Measurements from ENCODE around the gene SREK1IP1. TPM values are rescaled to one million over a fixed set of nuclear protein-coding genes. Genes with fewer than 3 reads are reported as not detected.
A peak's percentile ranks its signal among the peaks of the same experiment; 100 is the strongest.

The SREK1IP1 gene
- total RNA-seq (2014; rRNA removed; shearing (Covaris generic)): 3.1 and 5.3 TPM in 2 replicates

- DNase-seq (ENCODE audit: low spot score): peak; percentile 92
Measured at GRCh38 chr5:64768358-64769312, at the start of gene SREK1IP1, which contains the start of gene CWC27. SREK1IP1 (minus strand) TSS chr5:64768691; CDS start chr5:64768517, 174 bp downstream. CWC27 (plus strand) TSS chr5:64768930; CDS start chr5:64769147, 217 bp downstream.

- DNase-seq (ENCODE audit: low spot score): peak; percentile 94
Measured at GRCh38 chr5:64818245-64818644, 49.8 kb upstream of the SREK1IP1 start.

- no peak for DNase-seq (ENCODE audit: low spot score)
Measured at GRCh38 chr5:64814073-64814472, 45.6 kb upstream of the SREK1IP1 start.

DNA sequence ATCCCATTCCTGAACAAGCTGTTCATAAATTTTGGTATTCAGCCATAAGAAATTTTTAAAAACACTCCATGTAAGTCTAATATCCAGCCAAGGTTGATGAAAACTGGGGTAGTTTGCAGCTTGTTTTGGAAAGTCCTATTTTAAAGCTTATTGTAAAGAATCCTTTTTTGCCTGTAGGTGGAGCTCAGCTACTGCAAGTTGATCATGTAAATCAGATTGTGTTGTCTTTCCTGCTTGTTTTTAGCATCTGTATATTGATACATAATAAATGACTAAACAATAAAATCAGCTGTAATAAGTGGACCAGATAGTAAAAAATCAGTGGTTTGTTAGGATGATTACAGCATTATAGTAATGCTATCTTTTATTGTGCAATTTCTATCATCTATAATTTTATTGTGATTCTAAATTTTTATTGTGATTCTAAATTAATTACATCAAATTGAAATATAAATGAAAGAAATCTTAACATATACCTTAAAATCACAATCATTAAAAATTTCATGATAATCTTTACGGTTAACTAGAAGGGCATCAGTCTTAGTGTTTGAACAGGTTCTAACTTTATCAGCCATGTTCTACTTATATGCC lies 42.7 kb upstream of the SREK1IP1 start:
- DNase-seq (ENCODE audit: low spot score): peak; percentile 69

DNA sequence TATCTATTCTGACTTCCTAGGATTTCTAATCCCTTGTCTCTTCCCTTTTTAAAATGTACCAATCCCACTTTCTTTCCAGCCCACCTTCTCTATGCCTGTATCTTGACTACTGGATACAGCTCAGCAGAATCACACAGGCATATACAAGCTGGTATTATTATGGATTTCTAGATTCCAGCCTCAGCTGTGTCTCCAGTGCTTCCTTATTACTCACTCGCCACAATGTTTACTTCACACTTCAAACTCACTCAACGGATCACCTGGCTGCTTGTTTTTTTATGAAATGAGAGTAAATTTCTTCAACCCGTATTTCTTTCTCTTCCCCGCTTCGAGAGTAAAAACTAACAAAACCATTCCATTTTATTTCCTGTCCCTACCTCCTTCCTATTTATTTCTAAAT lies 39.0 kb upstream of the SREK1IP1 start:
- no peak for DNase-seq (ENCODE audit: low spot score)

DNA sequence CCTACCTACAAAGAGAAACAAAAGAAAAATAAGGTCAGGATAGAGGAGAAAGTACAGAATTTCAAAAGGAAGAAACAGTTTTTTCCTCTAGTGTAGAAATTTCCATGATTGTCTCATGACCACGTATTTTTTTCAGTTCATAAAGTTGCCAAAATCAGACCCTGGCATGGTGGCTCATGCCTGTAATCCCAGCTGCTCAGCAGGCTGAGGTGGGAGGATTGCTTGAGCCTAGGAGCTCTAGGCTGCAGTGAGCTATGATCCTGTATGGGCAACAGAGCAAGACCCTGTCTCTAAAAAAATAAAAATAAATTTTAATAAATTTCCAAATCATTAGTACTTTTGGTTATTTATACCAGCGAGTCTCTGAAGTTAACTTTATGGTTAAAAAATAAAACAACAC lies 38.0 kb upstream of the SREK1IP1 start:
- DNase-seq (ENCODE audit: low spot score): no peak

- no peak for DNase-seq (ENCODE audit: low spot score)
Measured at GRCh38 chr5:64800926-64801325, 32.4 kb upstream of the SREK1IP1 start.

GRCh38 chr5:64796301-64796700 lies 27.8 kb upstream of the SREK1IP1 start:
- DNase-seq (ENCODE audit: low spot score): no peak

- peak; percentile 45 for DNase-seq (ENCODE audit: low spot score)
Measured at GRCh38 chr5:64794053-64794770, 25.7 kb upstream of the SREK1IP1 start.

DNA sequence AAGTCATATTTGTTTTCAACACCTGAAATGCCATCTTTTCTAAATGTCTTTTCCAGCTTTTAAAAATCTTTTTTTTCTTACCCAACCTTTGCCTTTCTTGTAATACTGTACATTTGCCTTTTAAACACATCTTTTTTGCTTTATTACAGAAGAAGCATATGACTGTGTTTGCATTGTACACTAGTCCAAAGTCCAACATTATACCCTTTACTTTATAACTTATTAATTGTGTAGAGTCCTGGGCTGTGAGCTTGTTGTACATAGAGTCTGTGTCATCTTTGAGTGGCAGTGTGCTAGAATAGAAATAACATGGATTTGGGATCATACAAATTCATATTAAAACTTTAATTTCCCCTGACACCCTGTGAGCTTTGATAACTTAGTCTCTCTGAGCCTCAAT lies 24.0 kb upstream of the SREK1IP1 start:
- peak; percentile 58 for DNase-seq (ENCODE audit: low spot score)

DNA sequence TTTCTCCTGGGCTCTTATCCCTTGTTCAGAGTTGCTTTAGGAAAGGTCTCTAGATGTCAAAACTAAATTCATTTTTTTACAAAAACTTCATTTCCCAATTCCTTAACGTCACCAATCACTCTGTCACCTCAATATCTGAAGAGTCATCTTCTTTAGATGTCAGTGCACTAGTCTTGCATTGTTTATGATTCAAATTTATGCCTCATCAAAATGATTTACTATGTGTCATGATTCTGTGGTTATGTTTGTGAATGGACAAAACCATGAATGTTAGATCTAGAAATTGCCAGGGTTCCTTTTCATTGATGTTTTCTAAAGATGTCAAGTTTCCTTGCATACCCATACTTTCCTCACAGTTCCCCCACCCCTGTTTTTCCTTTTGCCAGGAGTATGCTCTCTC lies 21.7 kb upstream of the SREK1IP1 start:
- DNase-seq (ENCODE audit: low spot score): no peak

DNA sequence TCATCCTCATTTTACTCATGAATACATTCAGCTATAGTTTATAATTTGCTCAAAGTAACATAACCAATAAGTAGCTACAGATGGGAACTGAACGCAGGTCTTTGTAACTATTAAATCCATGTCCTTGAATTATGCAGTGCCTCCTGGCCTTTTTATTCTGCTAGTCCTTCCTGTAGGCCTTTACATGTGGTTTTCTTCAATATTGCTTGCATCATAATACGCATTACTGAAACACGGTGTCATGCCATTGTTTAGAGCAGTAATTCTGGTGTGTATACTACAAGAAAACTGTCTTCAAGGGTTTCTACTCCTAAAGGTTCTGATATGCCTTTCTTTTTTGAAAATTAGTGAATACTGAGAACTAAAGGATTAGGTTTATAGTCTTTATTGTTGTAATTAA lies 21.0 kb upstream of the SREK1IP1 start:
- DNase-seq (ENCODE audit: low spot score): no peak

- no peak for DNase-seq (ENCODE audit: low spot score)
Measured at GRCh38 chr5:64788156-64788555, 19.7 kb upstream of the SREK1IP1 start.

DNA sequence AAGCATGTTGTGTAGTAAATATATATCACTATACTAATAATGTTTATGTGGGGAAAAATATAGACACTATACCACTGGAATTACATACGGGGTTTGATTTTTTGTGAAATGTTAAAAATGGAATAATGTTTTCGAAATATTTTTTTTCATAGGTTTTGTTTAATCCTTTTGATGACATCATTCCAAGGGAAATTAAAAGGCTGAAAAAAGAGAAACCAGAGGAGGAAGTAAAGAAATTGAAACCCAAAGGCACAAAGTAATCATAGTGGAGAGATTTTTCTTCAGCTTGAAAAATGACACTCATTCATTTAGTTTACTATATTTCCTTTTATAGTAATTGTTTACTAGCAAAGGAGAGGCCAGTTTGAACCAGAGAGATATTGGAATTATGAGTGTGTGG lies 17.9 kb upstream of the SREK1IP1 start:
- no peak for DNase-seq (ENCODE audit: low spot score)

- DNase-seq (ENCODE audit: low spot score): peak; percentile 89
Measured at GRCh38 chr5:64784451-64785025, 16.0 kb upstream of the SREK1IP1 start.

GRCh38 chr5:64775291-64775690 lies 6.8 kb upstream of the SREK1IP1 start:
- no peak for DNase-seq (ENCODE audit: low spot score)

DNA sequence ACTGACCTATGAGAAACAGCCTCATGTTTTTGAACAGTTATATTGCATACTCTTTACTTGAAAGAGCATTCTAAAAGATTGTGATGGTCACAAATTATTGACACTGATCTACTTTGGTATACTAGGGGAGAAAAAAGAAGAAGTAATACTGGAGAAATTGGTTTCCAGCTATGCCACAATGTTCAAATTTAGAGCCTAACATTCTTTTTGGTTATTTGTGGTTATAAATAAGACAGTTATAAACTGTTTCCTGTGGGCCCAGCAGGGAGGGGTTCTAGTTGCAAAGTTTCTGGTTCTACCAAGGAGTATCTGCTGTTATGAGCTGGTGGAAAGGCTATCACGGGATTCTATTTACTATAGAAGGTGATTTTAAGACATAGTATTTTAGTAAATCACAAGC lies 5.0 kb upstream of the SREK1IP1 start:
- DNase-seq (ENCODE audit: low spot score): no peak

DNA sequence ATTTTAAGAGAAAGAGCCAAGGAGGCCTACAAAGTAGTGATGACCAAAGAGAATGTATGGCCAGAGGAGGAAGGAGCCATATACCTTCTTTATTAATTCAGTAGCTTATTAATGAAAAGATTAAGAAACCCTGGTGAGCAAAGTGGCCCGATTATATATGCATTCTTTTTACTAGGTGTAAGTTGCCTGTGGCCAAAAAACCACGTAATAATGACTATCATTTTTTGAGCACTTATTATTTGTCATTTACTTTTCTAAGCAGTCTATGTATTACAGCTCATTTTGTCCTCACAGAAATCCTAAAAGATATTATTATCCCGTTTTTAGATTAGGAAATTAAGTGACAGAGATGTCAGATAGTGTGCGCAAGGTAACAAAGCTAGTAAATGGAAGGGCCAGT lies 3.2 kb upstream of the SREK1IP1 start:
- no peak for DNase-seq (ENCODE audit: low spot score)

DNA sequence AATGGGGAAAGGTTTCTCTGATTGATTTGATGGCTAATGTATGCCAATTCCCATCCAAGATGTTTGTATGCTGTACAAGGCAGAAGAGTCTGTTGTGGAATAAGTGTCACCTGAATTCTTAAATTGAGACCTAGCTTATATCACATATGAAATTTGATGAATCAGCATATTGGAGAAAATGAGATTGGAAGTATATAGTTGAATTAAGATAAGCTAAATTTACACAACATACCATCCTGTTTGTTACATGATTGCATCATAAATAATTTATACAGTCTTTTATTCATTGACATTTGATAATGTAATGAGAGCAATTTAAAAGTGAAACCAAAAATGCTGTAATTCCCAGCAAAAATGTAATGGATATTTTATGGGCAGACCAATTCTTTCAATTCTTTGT lies 1.4 kb upstream of the SREK1IP1 start:
- DNase-seq (ENCODE audit: low spot score): no peak

DNA sequence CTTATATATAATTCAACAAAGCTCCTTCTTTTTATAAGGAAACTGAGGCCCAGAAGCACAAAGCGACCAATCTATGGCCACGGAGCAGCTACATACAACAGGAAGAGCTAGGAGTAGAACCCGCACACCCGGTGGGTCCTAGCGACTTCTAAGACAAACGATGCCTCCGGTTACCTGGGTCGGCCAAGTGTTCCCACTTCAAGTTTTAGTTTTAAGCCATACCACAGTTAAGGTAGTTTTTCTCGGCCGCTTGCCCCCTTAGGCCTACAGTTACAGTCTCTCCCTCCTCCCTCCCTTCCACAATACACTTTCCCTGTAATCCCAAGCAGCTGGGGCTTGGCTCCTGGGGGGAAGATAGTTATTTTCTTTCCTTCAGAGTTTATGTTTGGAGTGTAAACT lies 533 bp downstream of the SREK1IP1 start:
- DNase-seq (ENCODE audit: low spot score): no peak

GRCh38 chr5:64766941-64767340 lies 1.6 kb downstream of the SREK1IP1 start:
- DNase-seq (ENCODE audit: low spot score): no peak
